SK-N-SH (cell line): ENCODE measurements around the gene ARFIP1.

Source experiments
- CHD2 ChIP-seq: fragments of 150-350 bp; IDR thresholded peaks from 2 replicates; pipeline ENCODE4 v1.6.1; 2018; ENCODE audit warnings: low read length; ENCODE audit not compliant: partially characterized antibody
- EP300 ChIP-seq, 2 experiments: IDR thresholded peaks; 2 replicates each; pipeline versions ENCODE4 v1.4.0 to v1.6.1; 2012; ENCODE audit warnings: borderline replicate concordance in 1 of 2, low read depth in 1 of 2, low read length in 1 of 2
- EZH2phosphoT487 ChIP-seq: fragments of 200-600 bp; sonication (generic); IDR thresholded peaks from 2 replicates; pipeline ENCODE4 v1.6.1; 2017; ENCODE audit warnings: low read depth, mixed run types, mild to moderate bottlenecking, antibody characterized with exemption, moderate library complexity, borderline replicate concordance
- FOXM1 ChIP-seq: IDR thresholded peaks from 2 replicates; pipeline ENCODE4 v1.4.0; 2012; ENCODE audit warnings: low read depth, mild to moderate bottlenecking
- MEF2A ChIP-seq: IDR thresholded peaks from 2 replicates; pipeline ENCODE4 v1.4.0; 2012; ENCODE audit warnings: low read depth, borderline replicate concordance
- RAD21 ChIP-seq: IDR thresholded peaks from 2 replicates; pipeline ENCODE4 v1.6.1; 2012; ENCODE audit warnings: mild to moderate bottlenecking, low read length
- RCOR1 ChIP-seq: fragments of 150-350 bp; IDR thresholded peaks from 2 replicates; pipeline ENCODE4 v1.6.1; 2017; ENCODE audit warnings: antibody characterized with exemption, low read length
- REST ChIP-seq: IDR thresholded peaks from 2 replicates; pipeline ENCODE4 v1.6.1; 2012; ENCODE audit warnings: mild to moderate bottlenecking, low read depth, low read length, moderate library complexity
- TAF1 ChIP-seq: IDR thresholded peaks from 2 replicates; pipeline ENCODE4 v1.6.1; 2012; ENCODE audit warnings: low read depth, mild to moderate bottlenecking, low read length, moderate library complexity, borderline replicate concordance
- YY1 ChIP-seq: IDR thresholded peaks from 2 replicates; pipeline ENCODE4 v1.4.0; 2012; ENCODE audit warnings: low read depth, mild to moderate bottlenecking
- TF ChIP-seq, protein P1 (sequence below): fragments of 200-600 bp; sonication (generic); IDR thresholded peaks from 2 replicates; pipeline ENCODE4 v1.6.1; 2017; ENCODE audit warnings: antibody characterized with exemption, mild to moderate bottlenecking, moderate library complexity
- TF ChIP-seq, protein P2 (sequence below): IDR thresholded peaks from 2 replicates; pipeline ENCODE4 v1.4.0; 2012; ENCODE audit warnings: low read depth, borderline replicate concordance

DNA sequence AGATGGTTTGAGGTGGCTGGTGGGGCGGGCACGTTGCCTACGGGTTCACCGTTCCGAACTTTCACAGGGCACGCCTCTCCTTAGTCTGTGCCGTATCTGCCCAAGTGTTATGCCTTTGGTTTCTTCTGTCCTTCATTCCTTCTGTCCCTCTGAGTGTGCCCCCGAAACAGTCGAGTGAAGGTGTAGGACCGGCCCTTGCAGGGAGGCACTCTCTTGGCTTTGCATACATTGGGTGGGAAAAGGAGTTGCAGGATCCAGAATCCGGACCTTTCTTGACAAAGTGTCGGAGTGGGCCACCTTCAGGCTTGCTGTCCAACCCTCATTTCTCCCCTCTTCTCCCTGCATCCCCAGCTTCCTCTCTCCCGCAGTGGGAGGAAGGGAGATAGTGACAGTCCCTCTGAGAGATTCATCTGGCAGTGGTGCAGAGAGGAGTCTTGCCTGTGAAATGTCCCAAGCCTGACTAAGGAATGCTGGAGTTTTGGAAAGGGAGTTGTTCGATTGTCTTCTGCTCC is 569 bp downstream of the ARFIP1 start:
- TF ChIP-seq, protein P1, sequence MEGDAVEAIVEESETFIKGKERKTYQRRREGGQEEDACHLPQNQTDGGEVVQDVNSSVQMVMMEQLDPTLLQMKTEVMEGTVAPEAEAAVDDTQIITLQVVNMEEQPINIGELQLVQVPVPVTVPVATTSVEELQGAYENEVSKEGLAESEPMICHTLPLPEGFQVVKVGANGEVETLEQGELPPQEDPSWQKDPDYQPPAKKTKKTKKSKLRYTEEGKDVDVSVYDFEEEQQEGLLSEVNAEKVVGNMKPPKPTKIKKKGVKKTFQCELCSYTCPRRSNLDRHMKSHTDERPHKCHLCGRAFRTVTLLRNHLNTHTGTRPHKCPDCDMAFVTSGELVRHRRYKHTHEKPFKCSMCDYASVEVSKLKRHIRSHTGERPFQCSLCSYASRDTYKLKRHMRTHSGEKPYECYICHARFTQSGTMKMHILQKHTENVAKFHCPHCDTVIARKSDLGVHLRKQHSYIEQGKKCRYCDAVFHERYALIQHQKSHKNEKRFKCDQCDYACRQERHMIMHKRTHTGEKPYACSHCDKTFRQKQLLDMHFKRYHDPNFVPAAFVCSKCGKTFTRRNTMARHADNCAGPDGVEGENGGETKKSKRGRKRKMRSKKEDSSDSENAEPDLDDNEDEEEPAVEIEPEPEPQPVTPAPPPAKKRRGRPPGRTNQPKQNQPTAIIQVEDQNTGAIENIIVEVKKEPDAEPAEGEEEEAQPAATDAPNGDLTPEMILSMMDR: no peak
- TF ChIP-seq, protein P2, sequence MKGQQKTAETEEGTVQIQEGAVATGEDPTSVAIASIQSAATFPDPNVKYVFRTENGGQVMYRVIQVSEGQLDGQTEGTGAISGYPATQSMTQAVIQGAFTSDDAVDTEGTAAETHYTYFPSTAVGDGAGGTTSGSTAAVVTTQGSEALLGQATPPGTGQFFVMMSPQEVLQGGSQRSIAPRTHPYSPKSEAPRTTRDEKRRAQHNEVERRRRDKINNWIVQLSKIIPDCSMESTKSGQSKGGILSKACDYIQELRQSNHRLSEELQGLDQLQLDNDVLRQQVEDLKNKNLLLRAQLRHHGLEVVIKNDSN: no peak
- TF ChIP-seq RCOR1 (no peak), MEF2A (no peak), TAF1 (no peak), RAD21 (no peak), EP300 (IDR thresholded peaks at IDR 0.05; ENCODE audit: borderline replicate concordance in 1 of 2, low read depth in 1 of 2, low read length in 1 of 2) (no peak), FOXM1 (no peak), CHD2 (no peak), EZH2phosphoT487 (no peak), REST (no peak), YY1 (no peak)
